H1 (cell line): ENCODE data around the gene DOCK10. TPM values are rescaled to one million over a fixed set of nuclear protein-coding genes. Genes with fewer than 3 reads are reported as not detected.

Experiments
- CTCF ChIA-PET: fragments of 300-600 bp; sonication (Branson Sonifier 250); formaldehyde crosslinking; loops from one replicate; lab custom pipeline; 2021; ENCODE audit not compliant: partially characterized antibody; lab: Charles Lee
- POLR2A ChIA-PET: fragments of 300-600 bp; sonication (Branson Sonifier 250); formaldehyde crosslinking; loops from one replicate; lab custom pipeline; 2021; ENCODE audit warnings: inconsistent platforms; ENCODE audit not compliant: partially characterized antibody; lab: Charles Lee
- DNase-seq, 2 experiments: peaks; one replicate each; pipeline versions ENCODE4 v3.0.0 to v3.0.0-alpha.2; 2010 to 2022; ENCODE audit warnings: low spot score in 2 of 2, low read depth in 1 of 2, mixed read lengths in 1 of 2
- FAIRE-seq: peaks from 2 replicates; lab custom pipeline; 2011; peaks lifted over from hg19 to GRCh38; lab: Jason Lieb, UNC
- H2AFZ ChIP-seq: 2 replicates; pipeline ENCODE4 v1.8.1; 2012; ENCODE audit warnings: low read length, inconsistent platforms
- H2AK5ac ChIP-seq: 2 replicates; pipeline ENCODE4 v1.6.1; 2013; ENCODE audit warnings: low read depth, low read length
- H2BK120ac ChIP-seq: replicated peaks from 2 replicates; pipeline ENCODE3; 2013; ENCODE audit warnings: low read depth, low read length, inconsistent platforms
- H2BK12ac ChIP-seq: 2 replicates; pipeline ENCODE4 v1.6.1; 2013; ENCODE audit warnings: low read depth, low read length
- H2BK15ac ChIP-seq: 2 replicates; pipeline ENCODE4 v1.6.1; 2013; ENCODE audit warnings: low read length
- H2BK20ac ChIP-seq: 2 replicates; pipeline ENCODE4 v1.6.1; 2013; ENCODE audit warnings: low read length
- H2BK5ac ChIP-seq: 2 replicates; pipeline ENCODE4 v1.6.1; 2013; ENCODE audit warnings: low read depth, low read length
- H3K14ac ChIP-seq: 2 replicates; pipeline ENCODE4 v1.6.1; 2013; ENCODE audit warnings: inconsistent platforms; ENCODE audit not compliant: insufficient read length
- H3K18ac ChIP-seq: 2 replicates; pipeline ENCODE4 v1.6.1; 2013; ENCODE audit warnings: low read length; ENCODE audit errors: extremely low read depth
- H3K23ac ChIP-seq: 2 replicates; pipeline ENCODE4 v1.6.1; 2013; ENCODE audit warnings: inconsistent platforms; ENCODE audit not compliant: insufficient read length
- H3K23me2 ChIP-seq: 2 replicates; pipeline ENCODE4 v1.6.1; 2013; ENCODE audit warnings: low read depth, low read length
- H3K27ac ChIP-seq: 2 replicates; pipeline ENCODE4 v1.6.1; 2011; ENCODE audit warnings: low read depth, low read length, inconsistent platforms
- H3K27me3 ChIP-seq, 4 experiments: replicated peaks in 1 of 4; 1 replicate in 1 of 4; 2 replicates in 3 of 4; pipeline versions ENCODE4 v1.6.1 to v1.8.1; 2011 to 2013; ENCODE audit warnings: low read length in 3 of 4, mild to moderate bottlenecking in 3 of 4, inconsistent platforms in 2 of 4, mixed read lengths in 2 of 4, moderate library complexity in 1 of 4; ENCODE audit not compliant: control insufficient read depth in 3 of 4, insufficient read depth in 3 of 4; ENCODE audit errors: extremely low read depth in 1 of 4
- H3K36me3 ChIP-seq, 4 experiments: 2 replicates each; pipeline versions ENCODE4 v1.6.1 to v1.8.1; 2011 to 2013; ENCODE audit warnings: mild to moderate bottlenecking in 4 of 4, low read length in 3 of 4, moderate library complexity in 2 of 4, control low read depth in 1 of 4, inconsistent platforms in 1 of 4; ENCODE audit not compliant: insufficient read depth in 4 of 4, control insufficient read depth in 2 of 4
- H3K4ac ChIP-seq: replicated peaks from 2 replicates; pipeline ENCODE3; 2013; ENCODE audit warnings: low read length, low read depth, mixed read lengths, inconsistent platforms; ENCODE audit not compliant: insufficient read length
- H3K4me1 ChIP-seq, 4 experiments: replicated peaks in 1 of 4; 1 replicate in 1 of 4; 2 replicates in 3 of 4; pipeline versions ENCODE4 v1.6.1 to v1.8.1; 2011 to 2013; ENCODE audit warnings: low read length in 3 of 4, inconsistent platforms in 2 of 4, mixed read lengths in 1 of 4; ENCODE audit not compliant: insufficient read depth in 4 of 4, control insufficient read depth in 3 of 4
- H3K4me2 ChIP-seq, 2 experiments: 2 replicates each; pipeline versions ENCODE4 v1.6.1 to v1.8.1; 2011 to 2013; ENCODE audit warnings: low read depth in 2 of 2, low read length in 2 of 2, control low read depth in 1 of 2, inconsistent platforms in 1 of 2, mild to moderate bottlenecking in 1 of 2; ENCODE audit not compliant: insufficient read depth in 1 of 2
- H3K4me3 ChIP-seq, 4 experiments: fragments of 200-600, 300-600 bp in 1 of 4; sonication (generic), shearing (Covaris generic), sonication (Bioruptor Twin) in 1 of 4; 2 replicates each; pipeline versions ENCODE4 v1.5.1 to v1.8.1; 2011 to 2016; ENCODE audit warnings: low read length in 4 of 4, low read depth in 3 of 4, control low read depth in 2 of 4, inconsistent platforms in 2 of 4, mild to moderate bottlenecking in 2 of 4, mixed read lengths in 1 of 4, moderate library complexity in 1 of 4; ENCODE audit not compliant: insufficient read depth in 2 of 4; ENCODE audit errors: extremely low read depth in 1 of 4
- H3K56ac ChIP-seq: replicated peaks from 2 replicates; pipeline ENCODE3; 2013; ENCODE audit warnings: low read depth, mild to moderate bottlenecking, mixed read lengths, low read length, inconsistent platforms; ENCODE audit not compliant: insufficient read length
- H3K79me1 ChIP-seq: 2 replicates; pipeline ENCODE4 v1.6.1; 2013; ENCODE audit warnings: low read depth, low read length, control low read depth
- H3K79me2 ChIP-seq, 2 experiments: 2 replicates each; pipeline versions ENCODE4 v1.6.1 to v1.8.1; 2012 to 2013; ENCODE audit warnings: low read length in 2 of 2, mild to moderate bottlenecking in 2 of 2, inconsistent platforms in 1 of 2; ENCODE audit not compliant: insufficient read depth in 2 of 2, control insufficient read depth in 1 of 2
- H3K9ac ChIP-seq, 4 experiments: replicated peaks in 1 of 4; 1 replicate in 1 of 4; 2 replicates in 3 of 4; pipeline versions ENCODE4 v1.6.1 to v1.8.1; 2011 to 2013; ENCODE audit warnings: low read depth in 3 of 4, low read length in 3 of 4, control low read depth in 2 of 4, mild to moderate bottlenecking in 2 of 4, moderate library complexity in 2 of 4, inconsistent platforms in 1 of 4; ENCODE audit errors: extremely low read depth in 1 of 4
- H3K9me3 ChIP-seq, 2 experiments: 2 replicates each; pipeline versions ENCODE4 v1.6.1 to v1.8.1; 2012 to 2013; ENCODE audit warnings: mild to moderate bottlenecking in 2 of 2, moderate library complexity in 2 of 2, control low read depth in 1 of 2, inconsistent platforms in 1 of 2, low read depth in 1 of 2, low read length in 1 of 2, mixed read lengths in 1 of 2; ENCODE audit not compliant: insufficient read depth in 2 of 2
- H4K20me1 ChIP-seq, 2 experiments: replicated peaks in 1 of 2; 2 replicates each; pipeline versions ENCODE3 to v1.8.1; 2011 to 2013; ENCODE audit warnings: inconsistent platforms in 2 of 2, low read length in 2 of 2, mild to moderate bottlenecking in 1 of 2; ENCODE audit not compliant: insufficient read depth in 2 of 2, control insufficient read depth in 1 of 2
- H4K5ac ChIP-seq: 2 replicates; pipeline ENCODE4 v1.6.1; 2013; ENCODE audit warnings: low read length, low read depth, mixed read lengths, inconsistent platforms; ENCODE audit not compliant: insufficient read length
- H4K8ac ChIP-seq: 2 replicates; pipeline ENCODE4 v1.8.0; 2013; ENCODE audit warnings: mild to moderate bottlenecking, moderate library complexity, low read length, inconsistent platforms; ENCODE audit not compliant: insufficient read depth; ENCODE audit errors: extremely low read depth
- H4K91ac ChIP-seq: replicated peaks from 2 replicates; pipeline ENCODE3; 2013; ENCODE audit warnings: low read length, mixed read lengths, inconsistent platforms; ENCODE audit not compliant: insufficient read length
- HDAC2 ChIP-seq, 2 experiments: fragments of 300-600 bp in 1 of 2; sonication (generic) in 1 of 2; IDR thresholded peaks; 2 replicates each; pipeline ENCODE4 v1.6.1; 2011 to 2012; ENCODE audit warnings: low read depth in 2 of 2, low read length in 2 of 2, mild to moderate bottlenecking in 2 of 2, moderate library complexity in 2 of 2, borderline replicate concordance in 1 of 2, inconsistent platforms in 1 of 2
- POLR2AphosphoS5 ChIP-seq: IDR thresholded peaks from 2 replicates; pipeline ENCODE4 v1.6.1; 2011; ENCODE audit warnings: low read depth, low read length
- POU5F1 ChIP-seq: IDR thresholded peaks from 2 replicates; pipeline ENCODE4 v1.6.1; 2011; ENCODE audit warnings: low read depth, mild to moderate bottlenecking, low read length, moderate library complexity
- RAD21 ChIP-seq, 2 experiments: IDR thresholded peaks in 1 of 2; conservative IDR thresholded peaks in 1 of 2; 2 replicates each; pipeline ENCODE4 v1.6.1; 2011; ENCODE audit warnings: low read depth in 2 of 2, low read length in 2 of 2, improper control_type of control experiment in 1 of 2, inconsistent platforms in 1 of 2, mild to moderate bottlenecking in 1 of 2, moderate library complexity in 1 of 2
- SIN3A ChIP-seq, 2 experiments: IDR thresholded peaks in 1 of 2; conservative IDR thresholded peaks in 1 of 2; 2 replicates each; pipeline ENCODE4 v1.6.1; 2011 to 2012; ENCODE audit warnings: low read length in 2 of 2, improper control_type of control experiment in 1 of 2, low read depth in 1 of 2, mild to moderate bottlenecking in 1 of 2
- SP1 ChIP-seq: IDR thresholded peaks from 2 replicates; pipeline ENCODE4 v1.6.1; 2011; ENCODE audit warnings: low read depth, low read length
- WGBS, 2 experiments: shearing (Covaris generic) in 1 of 2; methylation state at CpG; one replicate each; pipeline versions ENCODE4 v1.1.6 to v1.1.7; 2013 to 2015; ENCODE audit warnings: low lambda C conversion rate in 2 of 2, mixed read lengths in 2 of 2, inconsistent platforms in 1 of 2, low coverage in 1 of 2, missing lambda C conversion rate in 1 of 2; ENCODE audit not compliant: insufficient replicate concordance in 2 of 2, insufficient coverage in 1 of 2, insufficient read length in 1 of 2; ENCODE audit errors: extremely low coverage in 1 of 2, missing lambda C conversion rate in 1 of 2; 5-methylcytosine and 5-hydroxymethylcytosine counted together
- polyA plus RNA-seq, 7 experiments: library from polyadenylated mRNA; depleted of rRNA in 3 of 7; stranded (reverse) in 5 of 7; unstranded in 2 of 7; fragments of >200 nt in 5 of 7; fragments of 200-250 nt in 2 of 7; gene quantifications; 1 replicate in 5 of 7; 2 replicates in 1 of 7; 4 replicates in 1 of 7; pipeline versions ENCODE4 v1.2.1 to v1.2.3, GENCODE V29; 2011 to 2013; ENCODE audit warnings: missing spikeins in 2 of 7, mixed read lengths in 2 of 7
- total RNA-seq: library from RNA; stranded (reverse); fragmentation: NEBNext Ultra II Directional; extraction: Animal tissue kit (Norgen Biotek cat#: 25700); gene quantifications from 2 replicates; pipeline ENCODE4 v1.2.1, GENCODE V29; 2021
- TF ChIP-seq, protein P1 (sequence below): IDR thresholded peaks from 2 replicates; pipeline ENCODE4 v1.6.1; 2012; ENCODE audit warnings: inconsistent platforms

The DOCK10 gene
- total and polyA plus RNA-seq, 2 of the 8 experiments (the other 6 are each of a cell fraction or from before 2014, with no cell fraction given): 0.33 to 1.6 TPM

- Histone ChIP-seq H3K23me2 (no peaks in the 10 kb centered on the region), H3K79me1 (no peaks in the 10 kb centered on the region), H2BK120ac (no peak overlapping the region), H3K36me3 (no peaks in the 10 kb centered on the region), H4K91ac (no peak overlapping the region), H3K56ac (no peak overlapping the region), H2BK5ac (no peak overlapping the region), H3K4me3 (no peak overlapping the region), H3K27ac (no peak overlapping the region), H2BK12ac (no peak overlapping the region), H3K14ac (no peak overlapping the region), H3K27me3 (no peaks in the 10 kb centered on the region), H4K20me1 (no peaks in the 10 kb centered on the region), H3K23ac (no peak overlapping the region), H3K4ac (no peak overlapping the region), H3K4me2 (no peak overlapping the region), H3K18ac (no peak overlapping the region), H2AK5ac (no peak overlapping the region), H4K5ac (no peak overlapping the region), H3K4me1 (no peaks in the 10 kb centered on the region), H2BK20ac (no peak overlapping the region), H3K9ac (no peak overlapping the region), H2BK15ac (no peak overlapping the region), H3K79me2 (no peaks in the 10 kb centered on the region), H3K9me3 (no peaks in the 10 kb centered on the region), H4K8ac (no peak overlapping the region), H2AFZ (no peak overlapping the region)
- no peak for TF ChIP-seq SP1
- TF ChIP-seq SIN3A (conservative IDR thresholded peaks at IDR 0.05 in 1 of 2, IDR thresholded peaks at IDR 0.05 in 1 of 2; ENCODE audit: low read depth in 1 of 2, low read length in 2 of 2): no peak
- no peak for TF ChIP-seq POLR2AphosphoS5
- TF ChIP-seq, protein P1, sequence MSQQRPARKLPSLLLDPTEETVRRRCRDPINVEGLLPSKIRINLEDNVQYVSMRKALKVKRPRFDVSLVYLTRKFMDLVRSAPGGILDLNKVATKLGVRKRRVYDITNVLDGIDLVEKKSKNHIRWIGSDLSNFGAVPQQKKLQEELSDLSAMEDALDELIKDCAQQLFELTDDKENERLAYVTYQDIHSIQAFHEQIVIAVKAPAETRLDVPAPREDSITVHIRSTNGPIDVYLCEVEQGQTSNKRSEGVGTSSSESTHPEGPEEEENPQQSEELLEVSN: no peak
- no peak for TF ChIP-seq HDAC2 (IDR thresholded peaks at IDR 0.05; ENCODE audit: borderline replicate concordance in 1 of 2, low read depth in 2 of 2, low read length in 2 of 2)
- TF ChIP-seq POU5F1: no peak
- no peak for TF ChIP-seq RAD21 (IDR thresholded peaks at IDR 0.05 in 1 of 2, conservative IDR thresholded peaks at IDR 0.05 in 1 of 2; ENCODE audit: low read depth in 2 of 2, low read length in 2 of 2)
- DNase-seq (no peak), FAIRE-seq (no peak)
- ChIA-PET POLR2A (no interaction called here), CTCF (no interaction called here)
- 97% methylated on average over 3 of the region's 3 CpGs; no CpG with 5 or more reads in 1 of the 2 experiments for WGBS, 2 experiments
Observed at GRCh38 chr2:224894356-224894755, 147.9 kb downstream of the DOCK10 start.
